Pancreas (tissue), 10 donors: Measurements from ENCODE around the gene MEG3. TPM values are rescaled to one million over a fixed set of nuclear protein-coding genes. Genes with fewer than 3 reads are reported as not detected.
"Not testable (repeated sequence)": the region's sequence is repeated elsewhere in the genome, so short reads cannot be mapped to it uniquely, and the experiment has no call there.

ENCODE experiments used
- ATAC-seq, 4 donors: fragments of 200-7000 bp; cut with Tn5 transposase; one replicate each; pipeline versions ENCODE4 v1.8.0 to v1.9.1; 2020; ENCODE audit warnings: mild to moderate bottlenecking in 4 of 4, moderate library complexity in 4 of 4
- DNase-seq, 6 donors: peaks; one replicate each; pipeline ENCODE4 v3.0.0-alpha.2; 2020
- FAIRE-seq: peaks from 2 replicates; lab custom pipeline; 2012; peaks lifted over from hg19 to GRCh38; lab: Jason Lieb, UNC
- H3K27ac ChIP-seq, 4 donors: fragments of 200-600 bp; sonication (generic); 1 replicate in 3 of 4; 2 replicates in 1 of 4; pipeline versions ENCODE4 v1.5.0 to v1.8.0; 2020
- H3K27me3 ChIP-seq, 4 donors: fragments of 200-600 bp; one replicate each; pipeline ENCODE4 v1.8.0; 2021
- H3K36me3 ChIP-seq, 3 donors: fragments of 200-600 bp; sonication (generic) in 1 of 3; one replicate each; pipeline versions ENCODE4 v1.5.0 to v1.8.0; 2020 to 2021
- H3K4me1 ChIP-seq, 3 donors: fragments of 200-600 bp; one replicate each; pipeline ENCODE4 v1.8.0; 2021
- H3K4me3 ChIP-seq, 4 donors: fragments of 200-600 bp; sonication (generic) in 2 of 4; one replicate each; pipeline versions ENCODE4 v1.5.0 to v1.8.0; 2020 to 2021
- H3K9me3 ChIP-seq, 4 donors: fragments of 200-600 bp; one replicate each; pipeline ENCODE4 v1.8.0; 2021
- WGBS, 2 donors: extraction: QIAGEN DNeasy Blood & Tissue Kit; methylation state at CpG; one replicate each; pipeline ENCODE4 v1.1.7; 2013; 5-methylcytosine and 5-hydroxymethylcytosine counted together
- intact Hi-C, 3 donors: fragments of 100-400 bp; cut with DNase I; formaldehyde crosslinking; loops; one replicate each; pipeline versions ENCODE4 v1.11.1 to v1.14.2; 2022
- polyA plus RNA-seq, 2 donors: library from polyadenylated mRNA; stranded (reverse); fragments of 200-250 nt; gene quantifications; one replicate each; pipeline ENCODE4 v1.2.3, GENCODE V29; 2013
- total RNA-seq, 6 donors: library from RNA; stranded (reverse); fragmentation: NEBNext Ultra II Directional in 4 of 6; extraction: Animal tissue kit (Norgen Biotek cat#: 25700) in 4 of 6; gene quantifications; one replicate each; pipeline versions ENCODE4 v1.2.1 to v1.2.4, GENCODE V29; 2021 to 2023
- TF ChIP-seq, protein P1 (sequence below), 4 donors: fragments of 200-600 bp; sonication (generic) in 3 of 4; IDR thresholded peaks; one replicate each; pipeline versions ENCODE4 v1.5.0 to v1.8.0; 2021; ENCODE audit warnings: antibody characterized with exemption in 4 of 4
- donor health status: healthy with polysubstance abuse.
- donor health status: DM: no; HTN: no; CAD: no; lungs with moderate emphysema.
- donor health status: DM: no; HTN: no; CAD: no.
- donor health status: control.
- donor health status: control.
- donor health status: Bipolar disorder and iron deficiency.
- donor health status: DM: yes; HTN: yes; CAD: no.
- donor health status: DM: no; HTN: no; CAD: no.
- donor health status: DM: no; HTN: no; CAD: no.
- donor health status: DM: yes; HTN: yes; CAD: no.

MEG3 gene
- total and polyA plus RNA-seq, 8 donors = 78.8 to 1,150 (median 332) TPM

DNA sequence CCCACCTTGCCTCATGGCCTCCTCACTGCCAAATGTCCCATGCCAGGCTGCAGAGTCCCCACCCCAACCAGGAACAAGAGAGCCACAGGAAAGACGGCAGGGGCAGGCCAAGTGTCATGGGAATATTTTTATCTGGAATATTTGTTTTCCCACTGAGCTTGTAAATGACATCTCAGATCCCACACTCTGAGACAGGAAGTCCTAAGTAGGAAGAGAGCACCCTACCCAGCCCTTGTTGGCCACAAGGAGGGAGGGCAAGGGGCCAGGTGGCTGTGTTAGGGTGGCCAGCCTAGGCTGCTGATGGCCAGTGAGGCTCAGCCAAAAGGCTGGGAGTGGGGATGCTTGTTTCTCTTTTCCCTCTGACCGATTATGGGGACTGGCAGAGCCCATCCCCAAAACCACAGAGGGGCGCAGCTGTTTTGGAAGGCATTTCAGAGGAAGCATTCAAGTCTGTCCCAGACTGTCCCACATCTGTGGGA lies 7.7 kb upstream of the MEG3 start:
- TF ChIP-seq, protein P1, sequence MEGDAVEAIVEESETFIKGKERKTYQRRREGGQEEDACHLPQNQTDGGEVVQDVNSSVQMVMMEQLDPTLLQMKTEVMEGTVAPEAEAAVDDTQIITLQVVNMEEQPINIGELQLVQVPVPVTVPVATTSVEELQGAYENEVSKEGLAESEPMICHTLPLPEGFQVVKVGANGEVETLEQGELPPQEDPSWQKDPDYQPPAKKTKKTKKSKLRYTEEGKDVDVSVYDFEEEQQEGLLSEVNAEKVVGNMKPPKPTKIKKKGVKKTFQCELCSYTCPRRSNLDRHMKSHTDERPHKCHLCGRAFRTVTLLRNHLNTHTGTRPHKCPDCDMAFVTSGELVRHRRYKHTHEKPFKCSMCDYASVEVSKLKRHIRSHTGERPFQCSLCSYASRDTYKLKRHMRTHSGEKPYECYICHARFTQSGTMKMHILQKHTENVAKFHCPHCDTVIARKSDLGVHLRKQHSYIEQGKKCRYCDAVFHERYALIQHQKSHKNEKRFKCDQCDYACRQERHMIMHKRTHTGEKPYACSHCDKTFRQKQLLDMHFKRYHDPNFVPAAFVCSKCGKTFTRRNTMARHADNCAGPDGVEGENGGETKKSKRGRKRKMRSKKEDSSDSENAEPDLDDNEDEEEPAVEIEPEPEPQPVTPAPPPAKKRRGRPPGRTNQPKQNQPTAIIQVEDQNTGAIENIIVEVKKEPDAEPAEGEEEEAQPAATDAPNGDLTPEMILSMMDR (IDR thresholded peaks at IDR 0.05) = no peak
- ATAC-seq (peak; percentile 56 to 87 (median 68)), FAIRE-seq (no peak), DNase-seq (peak in 2 of 6 donors; percentile 32 to 45)
- no peaks in the 10 kb centered on the region for H3K36me3 ChIP-seq
- intact Hi-C loops = no loop called here
- no peak overlapping the region for H3K4me3 ChIP-seq
- WGBS, 2 donors = 50 to 53% methylated on average over 3 of the region's 3 CpGs
- no peaks in the 10 kb centered on the region for H3K27me3 ChIP-seq
- peaks cover 0 to 5% (median 0%) of the 10 kb centered on the region in 3 donors for H3K4me1 ChIP-seq
- no peaks in the 10 kb centered on the region for H3K9me3 ChIP-seq
- H3K27ac ChIP-seq = peak overlapping the region in 1 of 4 donors; percentile 41

DNA sequence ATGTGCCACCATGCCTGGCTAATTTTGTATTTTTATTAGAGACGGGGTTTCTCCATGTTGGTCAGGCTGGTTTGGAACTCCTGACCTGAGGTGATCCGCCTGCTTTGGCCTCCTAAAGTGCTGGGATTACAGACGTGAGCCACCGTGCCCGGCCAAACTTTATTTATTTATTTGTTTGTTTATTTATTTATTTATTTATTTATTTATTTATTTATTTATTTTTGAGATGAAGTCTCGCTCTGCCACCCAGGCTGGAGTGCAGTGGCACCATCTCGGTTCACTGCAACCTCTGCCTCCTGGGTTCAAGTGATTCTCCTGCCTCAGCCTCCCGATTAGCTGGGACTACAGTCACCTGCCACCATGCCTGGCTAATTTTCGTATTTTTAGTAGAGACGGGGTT lies 7.0 kb upstream of the MEG3 start:
- DNase-seq, intact Hi-C loops, FAIRE-seq, H3K27me3 ChIP-seq, H3K36me3 ChIP-seq, H3K4me3 ChIP-seq, H3K4me1 ChIP-seq, H3K9me3 ChIP-seq, ATAC-seq, H3K27ac ChIP-seq: not testable (repeated sequence)
- 92 to 93% methylated on average over 10 of the region's 10 CpGs for WGBS, 2 donors

DNA sequence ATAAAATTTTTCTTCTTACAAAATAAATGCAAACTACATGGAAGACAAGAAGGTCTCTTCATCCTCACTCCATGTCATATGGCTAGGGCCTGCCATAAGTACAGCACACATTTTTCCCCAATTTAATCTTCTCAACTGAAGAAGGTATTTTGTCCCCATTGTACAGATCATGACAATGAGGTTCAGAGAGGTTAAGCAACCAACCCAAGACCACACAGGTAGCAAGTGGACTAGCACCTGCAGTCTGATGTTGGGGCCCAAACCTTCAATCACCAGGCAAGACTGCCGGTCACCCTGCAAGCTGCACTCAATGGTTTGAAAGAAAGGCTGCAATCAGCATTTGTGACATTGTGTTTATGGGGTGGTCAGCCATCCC lies 6.5 kb upstream of the MEG3 start:
- FAIRE-seq (no peak), ATAC-seq (no peak), DNase-seq (no peak)
- 100% methylated on average over 1 of the region's 1 CpG for WGBS, 2 donors
- H3K27me3 ChIP-seq = no peaks in the 10 kb centered on the region
- no peaks in the 10 kb centered on the region for H3K36me3 ChIP-seq
- no peak overlapping the region for H3K4me3 ChIP-seq
- H3K27ac ChIP-seq = no peak overlapping the region
- intact Hi-C loops = no loop called here
- no peaks in the 10 kb centered on the region for H3K9me3 ChIP-seq
- TF ChIP-seq, protein P1 (IDR thresholded peaks at IDR 0.05) = no peak
- H3K4me1 ChIP-seq = peaks cover 0 to 5% (median 0%) of the 10 kb centered on the region in 3 donors

DNA sequence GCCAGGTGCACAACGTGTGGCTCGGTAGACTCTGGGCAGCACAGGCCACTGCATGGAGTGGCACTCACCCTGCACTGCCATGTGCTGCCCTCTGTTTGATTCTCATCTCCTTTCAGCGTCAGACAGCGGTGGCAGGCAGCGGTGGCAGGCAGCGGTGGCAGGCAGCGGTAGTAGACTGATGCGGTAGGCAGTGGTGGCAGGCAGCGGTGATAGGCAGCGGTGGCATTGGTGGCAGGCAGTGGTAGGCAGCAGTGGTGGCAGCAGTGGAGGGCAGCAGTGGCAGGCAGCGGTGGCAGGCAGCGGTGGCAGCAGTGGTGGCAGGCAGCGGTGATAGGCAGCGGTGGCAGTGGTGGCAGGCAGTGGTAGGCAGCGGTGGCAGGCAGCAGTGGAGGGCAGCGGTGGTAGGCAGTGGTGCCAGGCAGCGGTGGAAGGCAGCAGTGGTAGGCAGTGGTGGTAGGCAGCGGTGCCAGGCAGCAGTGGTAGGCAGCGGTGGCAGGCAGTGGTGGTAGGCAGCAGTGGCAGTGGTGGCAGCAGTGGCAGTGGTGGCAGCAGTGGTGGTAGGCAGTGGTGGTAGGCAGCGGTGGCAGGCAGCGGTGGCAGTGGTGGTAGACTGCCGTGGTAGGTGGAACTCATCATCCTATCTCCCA lies 6.0 kb upstream of the MEG3 start:
- H3K4me1 ChIP-seq = peaks cover 0 to 5% (median 0%) of the 10 kb centered on the region in 3 donors
- 97% methylated on average over 22 of the region's 22 CpGs for WGBS, 2 donors
- intact Hi-C loops = loop anchor here in 1 of 3 donors (10.0 kb wide), 2 partner anchors 105 to 155 kb away; no protein-coding TSS in a partner anchor
- no peak overlapping the region for H3K27ac ChIP-seq
- ATAC-seq (no peak), FAIRE-seq (no peak), DNase-seq (no peak)
- H3K4me3 ChIP-seq = no peak overlapping the region
- TF ChIP-seq, protein P1 (IDR thresholded peaks at IDR 0.05) = no peak
- H3K36me3 ChIP-seq = no peaks in the 10 kb centered on the region
- no peaks in the 10 kb centered on the region for H3K9me3 ChIP-seq
- H3K27me3 ChIP-seq = no peaks in the 10 kb centered on the region

DNA sequence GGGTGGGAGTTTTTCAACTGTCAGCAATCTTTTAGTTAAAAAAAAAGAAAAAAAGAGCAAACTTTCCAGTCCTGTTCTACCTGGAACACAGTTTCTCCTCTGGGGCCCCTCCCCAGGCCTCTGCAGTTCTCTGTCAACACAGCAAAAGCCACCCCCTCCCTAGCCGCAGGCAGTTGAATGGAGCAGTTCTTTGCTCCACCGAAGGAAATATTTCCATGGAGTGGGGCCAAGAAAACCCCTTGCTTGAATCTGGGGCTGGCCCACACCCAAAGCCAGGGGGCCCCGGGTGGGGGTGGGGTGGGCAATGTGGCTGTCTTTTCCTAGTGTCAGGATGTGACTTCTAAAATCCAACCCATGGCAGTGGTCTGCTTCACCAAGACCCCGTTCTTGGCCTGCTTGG lies 5.0 kb upstream of the MEG3 start:
- H3K27me3 ChIP-seq = no peaks in the 10 kb centered on the region
- TF ChIP-seq, protein P1 (IDR thresholded peaks at IDR 0.05) = no peak
- DNase-seq = no peak
- no peak overlapping the region for H3K27ac ChIP-seq
- WGBS, 2 donors = 53 to 59% methylated on average over 4 of the region's 4 CpGs
- FAIRE-seq = no peak
- no peak overlapping the region for H3K4me3 ChIP-seq
- H3K9me3 ChIP-seq = no peaks in the 10 kb centered on the region
- no peak for ATAC-seq
- H3K36me3 ChIP-seq = no peaks in the 10 kb centered on the region
- peaks cover 0 to 5% (median 0%) of the 10 kb centered on the region in 3 donors for H3K4me1 ChIP-seq
- intact Hi-C loops = loop anchor here in 1 of 3 donors (10.0 kb wide), 2 partner anchors 106 to 156 kb away; no protein-coding TSS in a partner anchor
